Panc1 (cell line): Measurements from ENCODE around the gene FAF1. TPM values are rescaled to one million over a fixed set of nuclear protein-coding genes. Genes with fewer than 3 reads are reported as not detected.
A peak's percentile ranks its signal among the peaks of the same experiment; 100 is the strongest.

Source experiments
- ATAC-seq: fragments of 200-7000 bp; cut with Tn5 transposase; 2 replicates; pipeline ENCODE4 v1.9.1; 2020; ENCODE audit warnings: mild to moderate bottlenecking, moderate library complexity
- BruUV-seq: library from RNA; stranded (reverse); fragments of 400-500 nt; replicated peaks from 2 replicates; lab custom pipeline; 2021; lab: Mats Ljungman, UMichigan
- CTCF ChIA-PET: fragments of 300-600 bp; sonication (Branson Sonifier 250); formaldehyde crosslinking; loops from one replicate; lab custom pipeline; 2022; ENCODE audit warnings: antibody characterized with exemption; lab: Charles Lee
- POLR2A ChIA-PET: fragments of 300-600 bp; sonication (Branson Sonifier 250); formaldehyde crosslinking; loops from one replicate; lab custom pipeline; 2022; ENCODE audit warnings: antibody characterized with exemption; lab: Charles Lee
- DNase-seq: peaks from one replicate; pipeline ENCODE4 v3.0.0-alpha.2; 2010; ENCODE audit warnings: low read depth, low spot score
- H3K27ac ChIP-seq: 2 replicates; pipeline ENCODE4 v1.5.1; 2011; ENCODE audit warnings: mild to moderate bottlenecking, low read length, inconsistent platforms
- H3K27me3 ChIP-seq: fragments of 200-500 bp; sonication (Bioruptor generic); 2 replicates; pipeline ENCODE4 v1.6.0; 2014; ENCODE audit warnings: low read length, inconsistent platforms; ENCODE audit not compliant: control insufficient read depth, insufficient read depth
- H3K36me3 ChIP-seq: fragments of 200-500 bp; sonication (Bioruptor generic); 2 replicates; pipeline ENCODE4 v1.5.1; 2014; ENCODE audit warnings: inconsistent platforms, mild to moderate bottlenecking, low read length, moderate library complexity; ENCODE audit not compliant: control insufficient read depth, insufficient read depth
- H3K4me1 ChIP-seq: 2 replicates; pipeline ENCODE4 v1.5.1; 2011; ENCODE audit warnings: inconsistent platforms, mild to moderate bottlenecking, low read length, moderate library complexity; ENCODE audit not compliant: control insufficient read depth, insufficient read depth
- H3K4me3 ChIP-seq, 2 experiments: 2 replicates each; pipeline ENCODE4 v1.5.1; 2011 to 2012; ENCODE audit warnings: low read depth in 2 of 2, low read length in 2 of 2, mild to moderate bottlenecking in 2 of 2, inconsistent platforms in 1 of 2, moderate library complexity in 1 of 2
- H3K9me3 ChIP-seq: fragments of 200-500 bp; sonication (Bioruptor generic); 2 replicates; pipeline ENCODE4 v1.5.1; 2014; ENCODE audit warnings: low read depth, mild to moderate bottlenecking, inconsistent platforms, low read length, moderate library complexity; ENCODE audit not compliant: control insufficient read depth, insufficient read depth
- POLR2AphosphoS5 ChIP-seq: IDR thresholded peaks from 2 replicates; pipeline ENCODE4 v1.6.1; 2012; ENCODE audit warnings: mild to moderate bottlenecking, low read depth, low read length, moderate library complexity
- SIN3A ChIP-seq: IDR thresholded peaks from 2 replicates; pipeline ENCODE4 v1.6.1; 2012; ENCODE audit warnings: low read depth, mild to moderate bottlenecking, low read length, moderate library complexity, borderline replicate concordance; ENCODE audit not compliant: insufficient read depth
- TCF7L2 ChIP-seq: IDR thresholded peaks from 2 replicates; pipeline ENCODE4 v1.6.1; 2011; ENCODE audit warnings: mild to moderate bottlenecking, low read depth, low read length, inconsistent platforms
- in situ Hi-C: cut with HindIII; loops from 2 replicates; pipeline ENCODE4 v1.10.0; 2016; ENCODE audit warnings: low sequenced_read_pairs, low pct_unique_long_range_greater_than_20kb
- intact Hi-C: fragments of 100-400 bp; cut with micrococcal nuclease; formaldehyde crosslinking; loops from one replicate; pipeline ENCODE4 v1.10.0; 2022; ENCODE audit not compliant: unreplicated experiment
- total RNA-seq: library from RNA; stranded (reverse); gene quantifications from one replicate; pipeline ENCODE4 v1.2.1, GENCODE V29; 2021; ENCODE audit not compliant: unreplicated experiment
- TF ChIP-seq, protein P1 (sequence below), 2 experiments: IDR thresholded peaks; 2 replicates each; pipeline ENCODE4 v1.6.1; 2011 to 2012; ENCODE audit warnings: low read depth in 2 of 2, control low read depth in 1 of 2, low read length in 1 of 2, mild to moderate bottlenecking in 1 of 2, moderate library complexity in 1 of 2; ENCODE audit not compliant: insufficient read depth in 1 of 2
- TF ChIP-seq, protein P2 (sequence below): fragments of 450-650 bp; IDR thresholded peaks from 2 replicates; pipeline ENCODE4 v1.5.1; 2017; ENCODE audit warnings: mild to moderate bottlenecking

Gene FAF1
- total RNA-seq, 1 experiment from 2014 or later = 101 TPM

- DNase-seq (no peak), ATAC-seq (peak; percentile 85)
- in situ Hi-C loops (no loop called here), intact Hi-C loops (loop anchor here (2.0 to 10.0 kb wide), 3 partner anchors 67 to 210 kb away; no protein-coding TSS in a partner anchor)
- peaks cover 5% of the 10 kb centered on the region; the same call in 1 of the 2 replicates for H3K36me3 ChIP-seq
- H3K27me3 ChIP-seq = no peaks in the 10 kb centered on the region
- ChIA-PET CTCF (interaction anchor here (1.0 kb wide), 2 partner anchors 18 to 211 kb away, joined by 3 read pairs; partner anchors contain the start of gene FAF1), POLR2A (interaction anchor here (0.6 to 1.1 kb wide), 4 partner anchors 9 to 212 kb away, joined by 3 to 9 read pairs (median 4); no protein-coding TSS in a partner anchor)
- BruUV-seq = no TSS peak
- H3K27ac ChIP-seq = peak overlapping the region; percentile 100
- H3K4me1 ChIP-seq = peaks cover 50% of the 10 kb centered on the region
- H3K4me3 ChIP-seq = peak overlapping the region; percentile 80 to 83
- TF ChIP-seq TCF7L2 (no peak), SIN3A (0 out of 2 replicates have a peak, but pooled peaks have one; percentile 13)
- H3K9me3 ChIP-seq = no peaks in the 10 kb centered on the region
Measured at GRCh38 chr1:50977575-50978143, 17.6 kb upstream of the FAF1 start.

GRCh38 chr1:50976890-50977574 is 17.0 kb upstream of the FAF1 start:
- DNase-seq = no peak
- intact Hi-C loops (loop anchor here (5.0 to 10.0 kb wide), 2 partner anchors 202 to 210 kb away; no protein-coding TSS in a partner anchor), in situ Hi-C loops (no loop called here)
- Histone ChIP-seq H3K27me3 (no peaks in the 10 kb centered on the region), H3K4me3 (peak overlapping the region; percentile 69 to 80), H3K27ac (peak overlapping the region; percentile 100), H3K36me3 (peaks cover 5% of the 10 kb centered on the region; the same call in 1 of the 2 replicates), H3K9me3 (no peaks in the 10 kb centered on the region), H3K4me1 (peaks cover 44% of the 10 kb centered on the region)
- ATAC-seq = peak; percentile 76
- peak; percentile 47; the same call in 1 of the 2 replicates for TF ChIP-seq POLR2AphosphoS5
- TF ChIP-seq TCF7L2 = peak; percentile 71
- TF ChIP-seq, protein P1, sequence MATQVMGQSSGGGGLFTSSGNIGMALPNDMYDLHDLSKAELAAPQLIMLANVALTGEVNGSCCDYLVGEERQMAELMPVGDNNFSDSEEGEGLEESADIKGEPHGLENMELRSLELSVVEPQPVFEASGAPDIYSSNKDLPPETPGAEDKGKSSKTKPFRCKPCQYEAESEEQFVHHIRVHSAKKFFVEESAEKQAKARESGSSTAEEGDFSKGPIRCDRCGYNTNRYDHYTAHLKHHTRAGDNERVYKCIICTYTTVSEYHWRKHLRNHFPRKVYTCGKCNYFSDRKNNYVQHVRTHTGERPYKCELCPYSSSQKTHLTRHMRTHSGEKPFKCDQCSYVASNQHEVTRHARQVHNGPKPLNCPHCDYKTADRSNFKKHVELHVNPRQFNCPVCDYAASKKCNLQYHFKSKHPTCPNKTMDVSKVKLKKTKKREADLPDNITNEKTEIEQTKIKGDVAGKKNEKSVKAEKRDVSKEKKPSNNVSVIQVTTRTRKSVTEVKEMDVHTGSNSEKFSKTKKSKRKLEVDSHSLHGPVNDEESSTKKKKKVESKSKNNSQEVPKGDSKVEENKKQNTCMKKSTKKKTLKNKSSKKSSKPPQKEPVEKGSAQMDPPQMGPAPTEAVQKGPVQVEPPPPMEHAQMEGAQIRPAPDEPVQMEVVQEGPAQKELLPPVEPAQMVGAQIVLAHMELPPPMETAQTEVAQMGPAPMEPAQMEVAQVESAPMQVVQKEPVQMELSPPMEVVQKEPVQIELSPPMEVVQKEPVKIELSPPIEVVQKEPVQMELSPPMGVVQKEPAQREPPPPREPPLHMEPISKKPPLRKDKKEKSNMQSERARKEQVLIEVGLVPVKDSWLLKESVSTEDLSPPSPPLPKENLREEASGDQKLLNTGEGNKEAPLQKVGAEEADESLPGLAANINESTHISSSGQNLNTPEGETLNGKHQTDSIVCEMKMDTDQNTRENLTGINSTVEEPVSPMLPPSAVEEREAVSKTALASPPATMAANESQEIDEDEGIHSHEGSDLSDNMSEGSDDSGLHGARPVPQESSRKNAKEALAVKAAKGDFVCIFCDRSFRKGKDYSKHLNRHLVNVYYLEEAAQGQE (IDR thresholded peaks at IDR 0.05; ENCODE audit: insufficient read depth in 1 of 2, low read depth in 2 of 2, low read length in 1 of 2) = no peak; a peak in 1 of 4 replicates
- TF ChIP-seq SIN3A = no peak
- TF ChIP-seq, protein P2, sequence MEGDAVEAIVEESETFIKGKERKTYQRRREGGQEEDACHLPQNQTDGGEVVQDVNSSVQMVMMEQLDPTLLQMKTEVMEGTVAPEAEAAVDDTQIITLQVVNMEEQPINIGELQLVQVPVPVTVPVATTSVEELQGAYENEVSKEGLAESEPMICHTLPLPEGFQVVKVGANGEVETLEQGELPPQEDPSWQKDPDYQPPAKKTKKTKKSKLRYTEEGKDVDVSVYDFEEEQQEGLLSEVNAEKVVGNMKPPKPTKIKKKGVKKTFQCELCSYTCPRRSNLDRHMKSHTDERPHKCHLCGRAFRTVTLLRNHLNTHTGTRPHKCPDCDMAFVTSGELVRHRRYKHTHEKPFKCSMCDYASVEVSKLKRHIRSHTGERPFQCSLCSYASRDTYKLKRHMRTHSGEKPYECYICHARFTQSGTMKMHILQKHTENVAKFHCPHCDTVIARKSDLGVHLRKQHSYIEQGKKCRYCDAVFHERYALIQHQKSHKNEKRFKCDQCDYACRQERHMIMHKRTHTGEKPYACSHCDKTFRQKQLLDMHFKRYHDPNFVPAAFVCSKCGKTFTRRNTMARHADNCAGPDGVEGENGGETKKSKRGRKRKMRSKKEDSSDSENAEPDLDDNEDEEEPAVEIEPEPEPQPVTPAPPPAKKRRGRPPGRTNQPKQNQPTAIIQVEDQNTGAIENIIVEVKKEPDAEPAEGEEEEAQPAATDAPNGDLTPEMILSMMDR = no peak
- ChIA-PET CTCF (interaction anchor here (1.0 kb wide), 2 partner anchors 17 to 212 kb away, joined by 3 read pairs; partner anchors contain the start of gene FAF1), POLR2A (interaction anchor here (0.6 to 0.8 kb wide), 3 partner anchors 10 to 87 kb away, joined by 4 to 9 read pairs (median 4); no protein-coding TSS in a partner anchor)
- BruUV-seq = TSS peak; percentile 96
